UCSD-AML1 (cell line): ENCODE data around the gene IP6K3.

Source experiments
- DNase-seq: peaks from one replicate; lab custom pipeline; 2025; ENCODE audit not compliant: unreplicated experiment; lab: John Stamatoyannopoulos, UW

The IP6K3 gene

DNA sequence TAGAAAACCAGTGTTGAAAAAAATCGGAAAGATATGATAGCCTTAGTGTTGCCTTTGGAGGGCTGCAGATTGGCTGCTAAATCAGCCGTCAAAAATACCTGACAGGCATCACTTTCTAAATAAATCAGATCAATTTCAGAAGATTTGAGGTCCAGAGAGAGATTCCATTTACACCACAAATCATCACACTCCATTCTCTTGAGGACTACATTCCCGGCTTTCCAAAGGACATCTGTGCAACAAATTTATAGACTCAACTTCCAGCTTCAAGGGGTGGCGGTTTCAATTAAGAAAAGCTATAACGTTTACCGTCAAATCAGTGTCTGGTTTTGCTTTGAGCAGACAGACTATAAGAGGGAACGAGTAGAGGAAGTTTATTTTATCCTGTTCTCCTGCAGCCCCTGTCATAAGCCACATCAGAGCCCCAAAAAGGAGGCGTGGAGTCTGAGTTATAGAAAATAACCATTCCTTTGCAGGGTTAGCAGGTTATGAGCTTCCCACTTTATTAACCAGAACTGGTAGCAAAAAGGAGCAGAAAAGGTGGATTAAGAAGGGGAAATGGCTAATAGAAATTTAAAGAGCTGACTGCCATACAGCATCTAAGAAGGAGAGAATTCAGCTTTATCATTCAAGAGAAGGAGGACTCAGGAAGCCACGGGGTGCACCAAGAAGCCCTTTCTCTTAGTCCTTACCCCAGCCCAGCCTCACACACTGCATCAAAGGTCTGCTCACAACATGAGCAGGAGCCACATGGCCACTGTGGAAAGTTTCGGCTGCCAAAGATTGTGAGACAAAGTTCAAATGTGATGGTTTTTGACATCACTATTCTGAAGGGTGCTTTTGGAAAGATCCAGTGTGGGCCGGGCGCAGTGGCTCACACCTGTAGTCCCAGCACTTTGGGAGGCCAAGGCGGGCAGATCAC lies 22.3 kb downstream of the IP6K3 start:
- DNase-seq: no peak

DNA sequence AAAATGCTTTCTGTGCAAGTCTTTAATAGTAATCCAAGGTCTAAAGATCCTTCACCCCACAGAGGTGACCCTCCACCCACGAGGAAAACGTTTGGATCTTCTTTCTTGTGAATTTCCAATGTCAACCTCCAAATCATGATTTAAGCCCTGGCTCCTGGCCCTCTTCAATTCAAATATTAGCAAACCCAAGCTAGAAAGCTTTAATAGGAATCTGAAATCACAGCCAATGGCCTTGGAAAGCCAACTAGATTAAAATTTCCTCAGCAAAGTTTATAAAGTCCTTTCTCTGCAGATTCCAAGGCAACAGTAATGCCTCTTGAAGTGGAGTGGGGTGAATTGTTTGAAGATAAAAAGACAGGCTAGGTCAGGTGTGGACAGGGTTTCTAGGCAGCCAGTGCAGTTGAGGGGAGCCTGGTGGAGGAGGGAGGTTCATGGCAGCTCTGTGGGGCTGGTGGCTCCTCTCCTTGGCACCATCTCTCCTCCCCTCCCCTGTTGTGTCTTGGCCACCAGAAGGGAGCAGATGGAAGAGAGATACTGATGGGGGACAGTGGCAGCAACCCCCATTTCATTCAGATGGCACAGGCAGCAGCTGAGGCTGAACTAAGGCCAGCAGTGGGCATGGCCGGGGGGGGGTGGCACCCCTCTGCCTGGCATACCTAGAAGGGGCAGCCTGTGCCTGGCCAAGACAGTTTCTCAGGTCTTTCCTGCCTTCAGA lies 23.2 kb downstream of the IP6K3 start:
- no peak for DNase-seq

- DNase-seq: no peak
Observed at GRCh38 chr6:33722103-33722623, 24.5 kb downstream of the IP6K3 start.

GRCh38 chr6:33721508-33721907 lies 25.2 kb downstream of the IP6K3 start:
- DNase-seq: no peak

GRCh38 chr6:33720998-33721397 lies 25.7 kb downstream of the IP6K3 start:
- no peak for DNase-seq

DNA sequence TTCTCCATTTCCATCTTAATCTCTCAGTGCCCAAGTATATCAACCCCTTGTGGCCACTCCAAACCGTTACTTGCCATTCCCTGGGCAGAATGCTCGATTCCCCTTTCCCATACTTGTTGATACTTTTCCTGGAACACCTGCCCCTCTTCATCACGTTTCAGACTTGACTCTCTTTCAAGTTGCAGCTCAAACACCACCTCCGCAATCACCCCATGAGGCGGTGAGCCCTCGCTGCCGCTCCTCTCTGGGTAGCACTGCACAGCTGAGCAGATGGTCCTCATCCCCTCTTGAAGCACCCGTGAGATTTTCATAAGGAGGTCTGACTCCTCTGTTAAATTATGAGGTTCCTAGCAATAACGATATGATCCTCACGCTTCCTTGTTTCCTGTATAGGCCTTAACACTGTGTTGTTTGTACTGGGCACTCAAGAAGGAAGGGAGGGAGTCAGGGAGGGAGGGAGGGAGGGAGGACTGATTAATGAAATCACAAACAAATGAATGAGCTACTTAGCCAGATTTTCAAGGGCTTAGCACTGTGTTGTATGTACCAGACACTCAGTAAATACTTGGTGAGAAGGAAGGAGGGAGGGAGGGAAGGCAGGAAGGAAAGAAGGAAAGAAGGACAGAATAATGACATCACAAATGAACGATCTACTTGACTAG lies 27.2 kb downstream of the IP6K3 start:
- no peak for DNase-seq

DNA sequence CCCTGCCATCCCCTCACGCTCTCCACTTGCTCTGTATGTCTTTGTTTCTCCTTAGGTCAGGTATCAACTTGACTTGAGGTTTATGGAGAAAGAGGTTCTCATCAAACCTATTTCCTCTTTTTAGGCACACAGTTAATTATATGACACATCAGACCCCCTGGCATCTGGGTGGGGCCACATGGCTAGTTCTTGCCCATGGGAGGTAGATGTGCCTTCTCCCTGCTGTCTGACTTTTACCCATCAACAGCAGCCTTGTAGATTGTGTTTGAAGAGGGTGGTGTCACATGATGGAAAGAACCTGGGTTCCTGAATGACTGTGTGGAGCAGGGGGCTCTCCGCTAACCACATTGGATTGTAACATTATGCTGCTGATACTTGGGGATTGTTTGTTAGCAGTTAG lies 28.0 kb downstream of the IP6K3 start:
- no peak for DNase-seq

- DNase-seq: no peak
Observed at GRCh38 chr6:33717934-33718455, 28.7 kb downstream of the IP6K3 start.

DNA sequence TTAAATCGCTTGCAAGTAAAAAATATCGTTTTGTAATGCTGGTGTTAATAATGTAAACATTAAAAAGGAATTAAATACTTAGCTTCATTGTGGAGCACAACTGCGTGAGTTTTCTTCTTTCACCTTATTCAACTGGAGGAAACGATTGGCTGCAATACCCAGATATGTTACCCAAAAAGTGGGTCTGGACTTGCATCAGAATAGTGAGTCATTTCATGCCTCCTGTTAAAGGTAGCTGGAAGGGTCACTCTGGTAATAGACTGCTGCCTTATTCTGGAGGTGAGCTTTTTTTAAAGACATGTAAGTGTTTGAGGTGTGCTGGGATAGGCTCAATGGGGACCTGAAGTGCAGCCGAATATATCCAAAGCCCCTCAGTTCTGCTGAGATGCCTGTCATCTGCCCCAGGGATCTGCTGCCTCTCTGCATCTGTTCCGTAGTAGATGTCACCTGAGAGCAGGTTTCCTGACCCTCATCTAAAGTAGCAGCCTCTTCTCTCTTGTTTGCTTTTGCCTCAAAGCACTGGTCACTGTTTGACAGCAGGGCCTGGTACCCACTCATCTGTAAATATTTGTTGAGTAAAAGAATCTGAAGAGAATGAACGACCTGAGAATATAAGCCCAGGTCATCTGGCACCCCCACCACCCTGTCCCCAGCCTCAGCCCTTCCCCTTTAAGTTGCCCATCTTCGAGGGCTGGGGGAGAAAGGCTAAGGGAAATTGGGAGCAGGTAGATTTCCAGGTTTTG lies 29.6 kb downstream of the IP6K3 start:
- DNase-seq: no peak

- no peak for DNase-seq
Observed at GRCh38 chr6:33716379-33716778, 30.3 kb downstream of the IP6K3 start.

GRCh38 chr6:33714385-33715040 lies 32.2 kb downstream of the IP6K3 start:
- DNase-seq: peak; percentile 53

GRCh38 chr6:33713786-33714185 lies 32.9 kb downstream of the IP6K3 start:
- no peak for DNase-seq

GRCh38 chr6:33712914-33713313 lies 33.8 kb downstream of the IP6K3 start:
- no peak for DNase-seq

- peak; percentile 98 for DNase-seq
Observed at GRCh38 chr6:33711140-33712129, 35.3 kb downstream of the IP6K3 start, which contains the start of gene UQCC2. TSS of gene UQCC2 (minus strand) at chr6:33711700. CDS start at chr6:33711686, 14 bp downstream.

DNA sequence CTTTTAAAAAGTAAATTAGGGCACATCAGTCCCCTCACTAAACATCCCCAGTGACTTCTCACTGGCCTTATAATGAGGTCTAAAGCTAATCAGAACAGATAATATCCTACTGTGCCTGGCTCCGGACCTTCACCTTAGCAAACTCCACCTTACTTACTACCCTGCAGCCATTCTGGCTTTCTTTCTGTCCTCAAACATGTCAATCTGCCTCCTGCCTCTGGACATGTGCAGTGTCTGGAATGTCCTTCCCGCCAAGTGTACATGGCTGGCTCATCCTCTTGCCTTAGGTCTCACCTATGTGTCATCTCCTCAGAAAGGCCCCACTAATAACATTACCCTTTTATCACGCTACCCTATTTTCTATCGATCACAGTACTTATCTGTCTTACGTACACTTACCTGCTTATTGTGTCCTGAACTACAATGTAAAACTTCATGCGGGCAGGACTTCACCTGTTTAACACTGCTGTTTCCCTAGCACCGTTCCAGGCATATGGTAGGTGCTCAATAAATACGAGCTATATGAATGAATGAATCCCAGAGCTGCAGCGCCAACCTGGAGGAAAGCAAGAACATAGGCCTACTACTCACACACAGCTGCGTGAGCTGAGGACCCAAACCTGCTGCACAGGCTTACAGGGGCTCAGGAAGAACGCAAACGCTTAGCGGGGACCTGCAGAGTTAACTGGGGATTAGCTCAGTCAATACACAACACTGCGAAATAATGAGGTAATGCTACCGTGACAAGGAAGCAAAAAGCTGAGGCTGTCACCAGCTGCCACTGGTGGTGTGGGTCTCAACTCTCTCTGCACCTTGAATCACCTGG lies 36.2 kb downstream of the IP6K3 start:
- DNase-seq: no peak

DNA sequence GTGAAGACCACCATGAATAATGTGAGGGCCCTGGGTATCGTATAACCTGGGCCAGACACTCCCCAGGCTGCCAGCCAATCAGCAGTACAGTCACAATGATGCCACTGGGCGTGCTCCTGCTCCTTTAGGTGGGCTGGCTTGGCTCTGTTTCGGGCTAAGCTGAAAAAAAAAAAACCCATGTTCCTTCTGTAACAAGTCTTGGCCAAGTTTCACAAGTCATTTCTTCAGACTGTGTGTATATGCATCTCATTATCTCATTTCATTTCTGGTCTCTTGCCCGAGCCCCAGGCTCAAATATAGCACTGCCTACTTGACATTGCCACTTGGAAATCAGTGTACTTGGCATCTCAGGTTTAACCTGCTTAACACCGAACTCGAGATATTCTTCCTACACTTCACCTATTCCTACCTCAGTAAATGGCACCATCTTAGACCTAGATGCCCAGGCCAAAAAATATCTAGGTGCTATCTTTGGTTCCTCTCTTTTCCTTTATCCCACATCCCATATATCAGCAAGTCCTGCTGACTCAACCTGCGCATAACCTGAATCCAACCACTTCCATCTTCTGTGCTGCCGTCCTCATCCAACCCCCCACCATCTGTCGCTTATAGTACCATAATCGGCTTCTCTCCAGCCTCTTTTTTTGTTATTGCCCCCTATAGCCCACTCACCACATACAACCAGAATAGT lies 37.0 kb downstream of the IP6K3 start:
- no peak for DNase-seq

- no peak for DNase-seq
Observed at GRCh38 chr6:33708516-33709204, 38.0 kb downstream of the IP6K3 start.
